OCI-LY7 (cell line): ENCODE results near the gene CRYGC. TPM values are rescaled to one million over a fixed set of nuclear protein-coding genes. Genes with fewer than 3 reads are reported as not detected.

Experiments used
- BruUV-seq: library from RNA; stranded (reverse); fragments of 400-500 nt; replicated peaks from 2 replicates; lab custom pipeline; 2021; lab: Mats Ljungman, UMichigan
- CTCF ChIA-PET: fragments of 300-600 bp; sonication (Branson Sonifier 250); formaldehyde crosslinking; loops from one replicate; lab custom pipeline; 2022; ENCODE audit warnings: antibody characterized with exemption; ENCODE audit not compliant: unreplicated experiment; lab: Charles Lee
- POLR2A ChIA-PET: fragments of 300-600 bp; sonication (Branson Sonifier 250); formaldehyde crosslinking; loops from one replicate; lab custom pipeline; 2022; ENCODE audit warnings: antibody characterized with exemption; lab: Charles Lee
- DNase-seq: peaks from one replicate; pipeline ENCODE4 v3.0.0-alpha.2; 2015; ENCODE audit warnings: low spot score
- H2AFZ ChIP-seq: fragments of 200-600 bp; sonication (generic), shearing (Covaris generic); 2 replicates; pipeline ENCODE4 v1.6.1; 2014; ENCODE audit warnings: mild to moderate bottlenecking, antibody characterized with exemption, low read length, moderate library complexity
- H3K27ac ChIP-seq: fragments of 200-600 bp; sonication (generic); 2 replicates; pipeline ENCODE4 v1.5.1; 2014; ENCODE audit warnings: mixed run types, low read depth, mild to moderate bottlenecking, moderate library complexity, low read length, inconsistent platforms; ENCODE audit not compliant: poor library complexity, severe bottlenecking
- H3K36me3 ChIP-seq: fragments of 200-600 bp; sonication (generic); 2 replicates; pipeline ENCODE4 v1.6.1; 2014; ENCODE audit warnings: mild to moderate bottlenecking, antibody characterized with exemption, low read length, moderate library complexity, mixed read lengths; ENCODE audit not compliant: insufficient read depth
- H3K4me1 ChIP-seq: fragments of 200-600 bp; sonication (generic); 2 replicates; pipeline ENCODE4 v1.5.1; 2014; ENCODE audit warnings: mild to moderate bottlenecking, low read length; ENCODE audit not compliant: insufficient read depth, poor library complexity, severe bottlenecking
- H3K4me2 ChIP-seq: fragments of 200-600 bp; sonication (generic); 2 replicates; pipeline ENCODE4 v1.6.1; 2014; ENCODE audit warnings: mild to moderate bottlenecking, low read length
- H3K4me3 ChIP-seq: fragments of 200-600 bp; sonication (generic); 2 replicates; pipeline ENCODE4 v1.5.1; 2014; ENCODE audit warnings: mild to moderate bottlenecking, low read depth, low read length; ENCODE audit not compliant: poor library complexity, severe bottlenecking
- H3K79me2 ChIP-seq: fragments of 200-600 bp; sonication (generic); 2 replicates; pipeline ENCODE4 v1.6.1; 2016; ENCODE audit warnings: low read depth, mild to moderate bottlenecking, low read length, moderate library complexity, mixed read lengths; ENCODE audit not compliant: insufficient read depth
- H3K9me2 ChIP-seq: fragments of 200-600 bp; sonication (generic); 2 replicates; pipeline ENCODE4 v1.6.1; 2016; ENCODE audit warnings: mild to moderate bottlenecking, low read length, mixed read lengths; ENCODE audit not compliant: insufficient read depth
- H3K9me3 ChIP-seq: fragments of 200-600 bp; sonication (generic); 2 replicates; pipeline ENCODE4 v1.6.1; 2014; ENCODE audit warnings: mild to moderate bottlenecking, mixed run types, low read length, mixed read lengths
- H4K20me1 ChIP-seq: fragments of 200-600 bp; sonication (generic); 2 replicates; pipeline ENCODE4 v1.6.1; 2014; ENCODE audit warnings: mild to moderate bottlenecking, antibody characterized with exemption, low read length, moderate library complexity, mixed read lengths; ENCODE audit not compliant: insufficient read depth
- EZH2phosphoT487 ChIP-seq: fragments of 200-600 bp; sonication (generic); IDR thresholded peaks from 2 replicates; pipeline ENCODE4 v1.6.1; 2018; ENCODE audit warnings: low read depth, borderline replicate concordance, mild to moderate bottlenecking, mixed run types, antibody characterized with exemption, low read length, moderate library complexity, mixed read lengths
- intact Hi-C: fragments of 100-400 bp; cut with micrococcal nuclease; formaldehyde crosslinking; loops from one replicate; pipeline ENCODE4 v1.10.0; 2022; ENCODE audit not compliant: unreplicated experiment
- total RNA-seq, 2 experiments: library from RNA; depleted of rRNA in 1 of 2; stranded (reverse); fragments of >200 nt in 1 of 2; shearing (Covaris generic) in 1 of 2; gene quantifications; 2 replicates each; pipeline ENCODE4 v1.2.3, GENCODE V29; 2014 to 2022
- TF ChIP-seq, protein P1 (sequence below): fragments of 200-600 bp; sonication (generic); conservative IDR thresholded peaks from 2 replicates; pipeline ENCODE4 v1.5.1; 2014; ENCODE audit warnings: mild to moderate bottlenecking, antibody characterized with exemption, low read length, moderate library complexity, mixed read lengths

CRYGC gene
- total RNA-seq, 2 experiments from 2014 or later = not detected

DNA sequence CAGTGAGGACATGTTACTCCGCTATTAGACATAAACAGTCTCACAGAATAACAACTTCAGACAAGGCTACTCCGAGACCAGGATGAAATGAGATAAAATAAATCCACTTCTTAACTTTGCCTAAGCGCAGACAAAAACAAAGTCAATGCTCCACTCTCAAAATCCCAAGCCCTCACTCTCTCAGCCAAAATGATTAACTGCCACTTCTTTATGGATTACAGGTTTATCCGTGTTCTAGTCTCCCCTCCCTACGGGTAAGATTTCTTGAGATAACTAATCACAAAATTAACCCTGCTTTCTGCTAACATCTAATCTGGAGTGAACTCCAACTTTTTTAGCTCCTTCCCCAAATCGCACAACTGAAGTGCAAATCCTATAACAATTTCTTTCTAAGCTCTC, 1.1 kb upstream of the CRYGC start:
- TF ChIP-seq EZH2phosphoT487 = no peak
- TF ChIP-seq, protein P1, sequence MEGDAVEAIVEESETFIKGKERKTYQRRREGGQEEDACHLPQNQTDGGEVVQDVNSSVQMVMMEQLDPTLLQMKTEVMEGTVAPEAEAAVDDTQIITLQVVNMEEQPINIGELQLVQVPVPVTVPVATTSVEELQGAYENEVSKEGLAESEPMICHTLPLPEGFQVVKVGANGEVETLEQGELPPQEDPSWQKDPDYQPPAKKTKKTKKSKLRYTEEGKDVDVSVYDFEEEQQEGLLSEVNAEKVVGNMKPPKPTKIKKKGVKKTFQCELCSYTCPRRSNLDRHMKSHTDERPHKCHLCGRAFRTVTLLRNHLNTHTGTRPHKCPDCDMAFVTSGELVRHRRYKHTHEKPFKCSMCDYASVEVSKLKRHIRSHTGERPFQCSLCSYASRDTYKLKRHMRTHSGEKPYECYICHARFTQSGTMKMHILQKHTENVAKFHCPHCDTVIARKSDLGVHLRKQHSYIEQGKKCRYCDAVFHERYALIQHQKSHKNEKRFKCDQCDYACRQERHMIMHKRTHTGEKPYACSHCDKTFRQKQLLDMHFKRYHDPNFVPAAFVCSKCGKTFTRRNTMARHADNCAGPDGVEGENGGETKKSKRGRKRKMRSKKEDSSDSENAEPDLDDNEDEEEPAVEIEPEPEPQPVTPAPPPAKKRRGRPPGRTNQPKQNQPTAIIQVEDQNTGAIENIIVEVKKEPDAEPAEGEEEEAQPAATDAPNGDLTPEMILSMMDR = no peak
- ChIA-PET CTCF (no interaction called here), POLR2A (interaction anchor here (0.6 kb wide), 1 partner anchor 859 kb away, joined by 3 read pairs; no protein-coding TSS in a partner anchor)
- Histone ChIP-seq H3K27ac (no peak overlapping the region), H3K4me2 (no peak overlapping the region), H4K20me1 (no peaks in the 10 kb centered on the region), H3K4me1 (no peaks in the 10 kb centered on the region), H3K36me3 (no peaks in the 10 kb centered on the region), H3K4me3 (no peak overlapping the region), H3K9me3 (no peaks in the 10 kb centered on the region), H3K79me2 (no peaks in the 10 kb centered on the region), H2AFZ (no peak overlapping the region), H3K9me2 (no peaks in the 10 kb centered on the region)
- no TSS peak for BruUV-seq
- intact Hi-C loops = no loop called here
- DNase-seq = no peak

DNA sequence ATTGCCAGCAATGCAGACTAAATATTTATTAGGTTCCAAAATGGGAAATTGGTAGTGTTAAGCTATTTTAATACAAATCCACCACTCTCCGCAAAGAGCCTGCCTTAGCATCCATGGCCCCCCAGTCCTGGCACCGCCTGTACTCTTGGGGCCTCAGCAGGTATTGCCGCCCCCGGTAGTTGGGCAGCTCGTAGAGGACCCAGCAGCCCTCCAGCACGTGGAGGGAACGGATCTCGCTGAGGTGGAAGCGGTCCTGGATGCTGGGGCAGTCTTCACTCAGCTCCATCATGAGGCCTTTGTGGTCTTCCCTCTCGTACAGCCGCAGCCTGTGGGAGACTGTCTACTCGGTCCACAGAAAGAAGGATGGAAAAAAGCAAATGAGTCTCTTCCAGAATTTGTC, 1.5 kb downstream of the CRYGC start:
- H3K79me2 ChIP-seq = no peaks in the 10 kb centered on the region
- no TSS peak for BruUV-seq
- CTCF ChIA-PET = no interaction called here
- H3K27ac ChIP-seq = no peak overlapping the region
- no peak overlapping the region for H3K4me2 ChIP-seq
- no peaks in the 10 kb centered on the region for H3K4me1 ChIP-seq
- TF ChIP-seq, protein P1 = no peak
- TF ChIP-seq EZH2phosphoT487 = no peak
- H3K4me3 ChIP-seq = no peak overlapping the region
- H3K36me3 ChIP-seq = no peaks in the 10 kb centered on the region
- H2AFZ ChIP-seq = no peak overlapping the region
- POLR2A ChIA-PET = no interaction called here
- intact Hi-C loops = no loop called here
- DNase-seq = no peak
- H4K20me1 ChIP-seq = no peaks in the 10 kb centered on the region
- H3K9me3 ChIP-seq = no peaks in the 10 kb centered on the region
- H3K9me2 ChIP-seq = no peaks in the 10 kb centered on the region

DNA sequence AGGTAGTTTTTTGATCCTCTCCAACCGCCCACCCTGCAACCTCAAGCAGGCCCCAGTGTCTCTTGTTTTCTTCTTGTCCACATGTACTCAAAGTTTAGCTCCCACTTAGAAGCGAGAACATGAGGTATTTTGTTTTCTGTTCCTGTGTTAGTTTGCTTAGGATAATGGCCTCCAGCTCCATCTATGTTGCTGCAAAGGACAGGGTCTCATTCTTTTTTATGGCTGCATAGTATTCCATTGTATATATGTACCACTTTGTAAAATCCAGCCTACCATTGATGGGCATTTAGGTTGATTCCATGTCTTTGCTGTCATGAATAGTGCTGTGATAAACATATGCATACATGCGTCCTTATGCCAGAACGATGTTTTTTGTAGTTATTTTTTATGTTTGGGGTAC, 2.5 kb downstream of the CRYGC start:
- CTCF ChIA-PET = no interaction called here

More for the DNA sequence above, 2.5 kb downstream of the CRYGC start:
- BruUV-seq = no TSS peak
- Histone ChIP-seq H3K36me3 (no peaks in the 10 kb centered on the region), H3K9me3 (no peaks in the 10 kb centered on the region), H3K4me3 (no peak overlapping the region), H3K4me1 (no peaks in the 10 kb centered on the region), H3K9me2 (no peaks in the 10 kb centered on the region), H3K4me2 (no peak overlapping the region), H3K79me2 (no peaks in the 10 kb centered on the region), H4K20me1 (no peaks in the 10 kb centered on the region), H3K27ac (no peak overlapping the region), H2AFZ (no peak overlapping the region)
- intact Hi-C loops = no loop called here
- POLR2A ChIA-PET = no interaction called here
- no peak for DNase-seq
- TF ChIP-seq EZH2phosphoT487 = no peak
- TF ChIP-seq, protein P1 = no peak
